Astrocyte (in vitro differentiated cells and primary cell): ENCODE measurements around the gene ACTL6B. TPM values are rescaled to one million over a fixed set of nuclear protein-coding genes. Genes with fewer than 3 reads are reported as not detected.

Experiments
- DNase-seq: peaks from one replicate; pipeline ENCODE4 v3.0.0-alpha.2; 2010; ENCODE audit warnings: low read depth
- FAIRE-seq: peaks from 2 replicates; lab custom pipeline; 2011; peaks lifted over from hg19 to GRCh38; lab: Jason Lieb, UNC
- H2AFZ ChIP-seq: 2 replicates; pipeline ENCODE4 v1.6.0; 2012; ENCODE audit warnings: low read depth, low read length, inconsistent platforms
- H3K27ac ChIP-seq: 2 replicates; pipeline ENCODE4 v1.5.1; 2011; ENCODE audit warnings: low read depth, low read length, inconsistent platforms
- H3K27me3 ChIP-seq: 2 replicates; pipeline ENCODE4 v1.6.0; 2011; ENCODE audit warnings: low read length, inconsistent platforms; ENCODE audit not compliant: insufficient read depth
- H3K36me3 ChIP-seq: 2 replicates; pipeline ENCODE4 v1.5.1; 2011; ENCODE audit warnings: low read length, inconsistent platforms; ENCODE audit not compliant: insufficient read depth
- H3K4me1 ChIP-seq: 2 replicates; pipeline ENCODE4 v1.5.1; 2011; ENCODE audit warnings: low read length, inconsistent platforms; ENCODE audit not compliant: insufficient read depth
- H3K4me2 ChIP-seq: 2 replicates; pipeline ENCODE4 v1.6.0; 2012; ENCODE audit warnings: low read length, inconsistent platforms
- H3K4me3 ChIP-seq: 2 replicates; pipeline ENCODE4 v1.5.1; 2011; ENCODE audit warnings: low read depth, mild to moderate bottlenecking, low read length, inconsistent platforms; ENCODE audit not compliant: insufficient read depth
- H3K79me2 ChIP-seq: 2 replicates; pipeline ENCODE4 v1.6.0; 2012; ENCODE audit warnings: mild to moderate bottlenecking, low read length, inconsistent platforms; ENCODE audit not compliant: insufficient read depth
- H3K9ac ChIP-seq: 2 replicates; pipeline ENCODE4 v1.6.0; 2012; ENCODE audit warnings: mild to moderate bottlenecking, low read length, inconsistent platforms
- H3K9me3 ChIP-seq: 2 replicates; pipeline ENCODE4 v1.5.1; 2012; ENCODE audit warnings: low read depth, mild to moderate bottlenecking, low read length, inconsistent platforms; ENCODE audit not compliant: insufficient read depth
- H4K20me1 ChIP-seq: 2 replicates; pipeline ENCODE4 v1.6.0; 2012; ENCODE audit warnings: low read length, inconsistent platforms; ENCODE audit not compliant: insufficient read depth
- H3K27ac Mint-ChIP-seq: one replicate; pipeline ENCODE4 v1.8.0; 2021; ENCODE audit warnings: mild to moderate bottlenecking, mixed read lengths; ENCODE audit not compliant: unreplicated experiment
- H3K27me3 Mint-ChIP-seq: one replicate; pipeline ENCODE4 v1.8.0; 2021; ENCODE audit warnings: low read depth, mixed read lengths; ENCODE audit not compliant: unreplicated experiment
- H3K36me3 Mint-ChIP-seq: one replicate; pipeline ENCODE4 v1.8.0; 2021; ENCODE audit warnings: low read depth, mixed read lengths; ENCODE audit not compliant: unreplicated experiment
- H3K4me1 Mint-ChIP-seq: one replicate; pipeline ENCODE4 v1.8.0; 2021; ENCODE audit warnings: low read depth, mixed read lengths; ENCODE audit not compliant: unreplicated experiment
- H3K4me3 Mint-ChIP-seq: one replicate; pipeline ENCODE4 v1.8.0; 2021; ENCODE audit warnings: mild to moderate bottlenecking, moderate library complexity, mixed read lengths; ENCODE audit not compliant: unreplicated experiment
- H3K9me3 Mint-ChIP-seq: one replicate; pipeline ENCODE4 v1.8.0; 2021; ENCODE audit warnings: mild to moderate bottlenecking, mixed read lengths; ENCODE audit not compliant: unreplicated experiment
- EZH2 ChIP-seq: IDR thresholded peaks from 2 replicates; pipeline ENCODE4 v1.6.1; 2012; ENCODE audit warnings: mild to moderate bottlenecking, low read length, inconsistent platforms; ENCODE audit not compliant: insufficient read depth
- total RNA-seq: library from RNA; stranded (reverse); gene quantifications from 2 replicates; pipeline ENCODE4 v1.2.1, GENCODE V29; 2021
- TF ChIP-seq, protein P1 (sequence below): IDR thresholded peaks from 2 replicates; pipeline ENCODE4 v1.5.1; 2011; ENCODE audit warnings: low read depth, mild to moderate bottlenecking, inconsistent platforms, low read length, moderate library complexity; ENCODE audit not compliant: insufficient read depth

The ACTL6B gene
- total RNA-seq, 1 donor from 2014 or later, result not detected

- Mint-ChIP-seq H3K27ac (peak overlapping the region; percentile 53), H3K9me3 (peaks cover 2% of the 10 kb centered on the region), H3K4me1 (no peaks in the 10 kb centered on the region), H3K27me3 (peaks cover 47% of the 10 kb centered on the region), H3K4me3 (peak overlapping the region; percentile 81), H3K36me3 (peaks cover 2% of the 10 kb centered on the region)
- Histone ChIP-seq H3K4me3 (peak overlapping the region; percentile 39), H3K9ac (peak overlapping the region; percentile 35), H3K27ac (no peak overlapping the region), H3K4me2 (peak overlapping the region; percentile 84), H2AFZ (peak overlapping the region; percentile 81), H3K4me1 (peaks cover 7% of the 10 kb centered on the region), H3K9me3 (no peaks in the 10 kb centered on the region), H3K36me3 (no peaks in the 10 kb centered on the region), H4K20me1 (no peaks in the 10 kb centered on the region), H3K79me2 (no peaks in the 10 kb centered on the region), H3K27me3 (peaks cover 27% of the 10 kb centered on the region)
- TF ChIP-seq, protein P1, sequence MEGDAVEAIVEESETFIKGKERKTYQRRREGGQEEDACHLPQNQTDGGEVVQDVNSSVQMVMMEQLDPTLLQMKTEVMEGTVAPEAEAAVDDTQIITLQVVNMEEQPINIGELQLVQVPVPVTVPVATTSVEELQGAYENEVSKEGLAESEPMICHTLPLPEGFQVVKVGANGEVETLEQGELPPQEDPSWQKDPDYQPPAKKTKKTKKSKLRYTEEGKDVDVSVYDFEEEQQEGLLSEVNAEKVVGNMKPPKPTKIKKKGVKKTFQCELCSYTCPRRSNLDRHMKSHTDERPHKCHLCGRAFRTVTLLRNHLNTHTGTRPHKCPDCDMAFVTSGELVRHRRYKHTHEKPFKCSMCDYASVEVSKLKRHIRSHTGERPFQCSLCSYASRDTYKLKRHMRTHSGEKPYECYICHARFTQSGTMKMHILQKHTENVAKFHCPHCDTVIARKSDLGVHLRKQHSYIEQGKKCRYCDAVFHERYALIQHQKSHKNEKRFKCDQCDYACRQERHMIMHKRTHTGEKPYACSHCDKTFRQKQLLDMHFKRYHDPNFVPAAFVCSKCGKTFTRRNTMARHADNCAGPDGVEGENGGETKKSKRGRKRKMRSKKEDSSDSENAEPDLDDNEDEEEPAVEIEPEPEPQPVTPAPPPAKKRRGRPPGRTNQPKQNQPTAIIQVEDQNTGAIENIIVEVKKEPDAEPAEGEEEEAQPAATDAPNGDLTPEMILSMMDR, result no peak
- TF ChIP-seq EZH2, result peak; percentile 93
- no peak for FAIRE-seq
- no peak for DNase-seq
Observed at GRCh38 chr7:100632951-100633717, 23.1 kb downstream of the ACTL6B start.

- peaks cover 54% of the 10 kb centered on the region for H3K27me3 Mint-ChIP-seq
- no peaks in the 10 kb centered on the region for H3K9me3 Mint-ChIP-seq
- Histone ChIP-seq H3K79me2 (no peaks in the 10 kb centered on the region), H3K4me3 (no peak overlapping the region), H3K27ac (no peak overlapping the region), H3K27me3 (peaks cover 20% of the 10 kb centered on the region), H3K36me3 (no peaks in the 10 kb centered on the region), H3K9ac (no peak overlapping the region), H4K20me1 (no peaks in the 10 kb centered on the region), H2AFZ (no peak overlapping the region), H3K4me2 (no peak overlapping the region), H3K9me3 (no peaks in the 10 kb centered on the region), H3K4me1 (peaks cover 7% of the 10 kb centered on the region)
- FAIRE-seq (no peak), DNase-seq (no peak)
- no peak overlapping the region for H3K27ac Mint-ChIP-seq
- H3K4me3 Mint-ChIP-seq, result peak overlapping the region; percentile 55
- H3K4me1 Mint-ChIP-seq, result no peaks in the 10 kb centered on the region
- peaks cover 2% of the 10 kb centered on the region for H3K36me3 Mint-ChIP-seq
- TF ChIP-seq, protein P1, result no peak
- TF ChIP-seq EZH2, result no peak
Observed at GRCh38 chr7:100630066-100630465, 26.2 kb downstream of the ACTL6B start.

DNA sequence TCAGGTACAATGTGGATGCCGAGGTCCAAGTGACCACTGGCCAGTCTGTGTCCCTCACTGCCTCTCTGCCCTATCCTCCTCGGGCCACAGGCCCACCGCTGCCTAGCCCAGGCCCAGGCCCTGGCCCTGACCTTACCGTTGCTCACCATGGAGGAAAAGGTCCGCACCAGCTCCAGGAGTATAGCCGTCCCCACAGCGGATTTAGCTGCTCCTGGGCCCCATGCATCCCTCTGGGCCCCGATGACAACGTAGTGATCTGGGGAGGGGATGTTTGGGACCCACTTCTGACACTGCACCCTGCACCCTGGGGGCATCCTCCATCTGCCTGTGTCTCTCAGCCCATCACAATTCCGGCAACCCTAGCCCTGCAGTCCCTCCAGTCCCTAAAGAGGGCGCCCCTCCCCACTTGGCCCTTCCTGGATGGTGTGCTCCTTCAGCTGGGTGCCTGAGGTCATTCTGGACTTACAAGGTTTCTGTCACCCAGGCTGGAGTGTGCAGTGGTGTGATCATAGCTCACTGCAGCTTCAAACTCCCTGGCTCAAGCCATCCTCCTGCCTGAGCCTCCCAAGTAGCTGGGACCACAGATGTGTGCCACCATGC lies 27.0 kb downstream of the ACTL6B start:
- peaks cover 2% of the 10 kb centered on the region for H3K36me3 Mint-ChIP-seq
- H3K4me1 ChIP-seq, result peaks cover 7% of the 10 kb centered on the region
- no peak for TF ChIP-seq EZH2
- TF ChIP-seq, protein P1, result peak; percentile 22
- H3K9me3 ChIP-seq, result no peaks in the 10 kb centered on the region
- no peak overlapping the region for H3K4me3 Mint-ChIP-seq
- H3K27me3 Mint-ChIP-seq, result peaks cover 47% of the 10 kb centered on the region
- no peaks in the 10 kb centered on the region for H4K20me1 ChIP-seq
- no peaks in the 10 kb centered on the region for H3K79me2 ChIP-seq
- peaks cover 15% of the 10 kb centered on the region for H3K27me3 ChIP-seq
- H3K36me3 ChIP-seq, result no peaks in the 10 kb centered on the region
- H3K4me1 Mint-ChIP-seq, result no peaks in the 10 kb centered on the region
- H3K4me2 ChIP-seq, result no peak overlapping the region
- H3K9ac ChIP-seq, result no peak overlapping the region
- H2AFZ ChIP-seq, result no peak overlapping the region
- no peak for FAIRE-seq
- DNase-seq, result no peak
- H3K27ac ChIP-seq, result no peak overlapping the region
- H3K4me3 ChIP-seq, result no peak overlapping the region
- no peak overlapping the region for H3K27ac Mint-ChIP-seq
- H3K9me3 Mint-ChIP-seq, result no peaks in the 10 kb centered on the region
